Stimulated activated CD8-positive, alpha-beta memory T cell treated with anti-CD3 and anti-CD28 coated beads, Interleukin-2, amount 100 ng/mL, for 1 hour (primary cell): ENCODE results near the gene PTPMT1.
A peak's percentile ranks its signal among the peaks of the same experiment; 100 is the strongest.
"Not testable (repeated sequence)": the region's sequence is repeated elsewhere in the genome, so short reads cannot be mapped to it uniquely, and the experiment has no call there.

ENCODE experiments used
- DNase-seq, 2 donors: peaks; one replicate each; pipeline ENCODE4 v3.0.0-alpha.2; 2020; ENCODE audit warnings: low read depth in 2 of 2

Gene PTPMT1

DNA sequence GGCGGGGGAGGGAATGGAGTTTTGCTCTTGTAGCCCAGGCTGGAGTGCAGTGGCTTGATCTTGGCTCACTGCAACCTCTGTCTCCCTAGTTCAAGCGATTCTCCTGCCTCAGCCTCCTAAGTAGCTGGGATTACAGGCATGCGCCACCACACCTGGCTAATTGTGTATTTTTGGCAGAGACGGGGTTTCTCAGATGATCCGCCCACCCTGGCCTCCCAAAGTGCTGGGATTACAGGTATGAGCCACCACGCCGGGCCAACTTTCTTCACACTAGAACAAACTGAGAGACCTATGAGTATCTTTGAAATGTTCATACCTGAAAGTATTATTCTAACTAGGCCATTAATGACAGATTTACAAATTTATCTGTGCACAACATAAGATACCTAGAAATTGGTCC lies 19.1 kb upstream of the PTPMT1 start:
- not testable (repeated sequence) for DNase-seq

DNA sequence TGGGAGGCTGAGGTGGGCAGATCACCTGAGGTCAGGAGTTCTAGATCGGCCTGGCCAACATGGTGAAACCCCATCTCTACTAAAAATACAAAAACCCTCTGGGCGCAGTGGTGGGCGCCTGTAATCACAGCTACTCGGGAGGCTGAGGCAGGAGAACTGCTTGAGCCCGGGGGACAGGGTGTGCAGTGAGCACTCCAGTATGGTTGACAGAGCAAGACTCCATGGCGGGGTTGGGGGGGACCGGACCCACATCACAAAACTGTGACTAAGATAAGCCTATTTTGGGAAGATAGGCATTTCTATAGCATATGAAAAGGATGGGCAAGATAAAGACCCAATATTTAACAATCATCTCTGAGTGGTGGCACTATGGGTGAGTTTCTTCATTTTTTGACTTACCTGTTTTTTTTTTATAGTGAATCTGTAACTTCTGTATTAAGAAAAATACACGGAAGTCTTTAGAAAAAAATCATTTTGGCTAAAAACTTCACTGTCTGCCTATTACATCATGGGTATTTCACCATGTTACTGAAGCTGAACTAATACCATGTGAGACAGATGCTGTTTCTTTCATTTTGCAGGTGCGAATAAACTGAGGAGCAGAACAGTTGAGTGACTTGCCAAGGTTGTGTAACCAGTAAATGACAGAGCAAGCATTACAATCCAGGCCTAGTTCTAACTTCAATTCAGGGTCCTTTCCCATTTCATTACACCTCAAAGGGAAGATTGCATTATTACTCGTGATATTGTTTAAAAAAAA lies 14.9 kb upstream of the PTPMT1 start:
- DNase-seq = no peak

DNA sequence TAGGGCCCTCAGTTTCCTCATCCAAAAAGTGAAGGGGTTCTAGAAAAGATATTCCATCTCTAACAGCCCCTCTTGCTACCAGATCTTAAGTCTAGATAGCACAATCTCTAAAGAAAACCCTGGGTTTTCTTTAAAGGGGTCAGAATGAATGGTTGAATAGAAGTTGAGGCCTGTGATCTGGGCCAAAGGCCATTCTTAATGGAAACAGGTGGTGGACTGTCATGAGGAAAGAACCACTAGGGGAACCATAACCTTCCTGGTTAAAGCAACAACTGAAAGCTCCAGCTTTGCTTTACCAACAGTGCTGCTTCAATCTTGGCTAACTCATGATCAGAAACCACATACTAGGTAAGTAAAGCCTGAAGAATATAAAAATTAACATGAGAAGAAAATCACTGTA lies 14.3 kb upstream of the PTPMT1 start:
- DNase-seq = no peak

DNA sequence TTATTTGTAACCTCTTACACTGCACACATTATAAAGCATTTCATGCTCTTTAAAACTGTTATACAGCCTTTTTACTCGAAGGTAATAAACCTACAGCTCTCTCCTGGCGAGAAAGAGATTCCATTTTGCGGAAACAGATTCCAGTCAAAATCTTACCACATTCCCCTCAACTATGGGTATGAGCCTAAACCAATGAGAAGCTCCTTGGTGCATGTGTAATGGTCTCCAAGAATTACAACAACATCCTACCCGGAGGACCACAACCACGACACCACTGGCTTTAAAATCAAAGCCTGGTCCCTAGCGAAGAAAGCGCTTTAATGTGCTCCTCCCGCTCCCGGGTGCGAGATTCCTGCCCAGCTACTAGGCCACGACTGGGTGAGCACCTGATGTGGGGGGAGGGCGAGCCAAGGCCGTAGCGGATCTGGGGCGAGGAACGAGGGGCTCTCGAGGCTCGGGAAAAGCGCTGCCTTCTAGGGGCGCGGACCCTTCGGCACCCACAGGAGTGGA lies 13.3 kb upstream of the PTPMT1 start:
- no peak for DNase-seq

DNA sequence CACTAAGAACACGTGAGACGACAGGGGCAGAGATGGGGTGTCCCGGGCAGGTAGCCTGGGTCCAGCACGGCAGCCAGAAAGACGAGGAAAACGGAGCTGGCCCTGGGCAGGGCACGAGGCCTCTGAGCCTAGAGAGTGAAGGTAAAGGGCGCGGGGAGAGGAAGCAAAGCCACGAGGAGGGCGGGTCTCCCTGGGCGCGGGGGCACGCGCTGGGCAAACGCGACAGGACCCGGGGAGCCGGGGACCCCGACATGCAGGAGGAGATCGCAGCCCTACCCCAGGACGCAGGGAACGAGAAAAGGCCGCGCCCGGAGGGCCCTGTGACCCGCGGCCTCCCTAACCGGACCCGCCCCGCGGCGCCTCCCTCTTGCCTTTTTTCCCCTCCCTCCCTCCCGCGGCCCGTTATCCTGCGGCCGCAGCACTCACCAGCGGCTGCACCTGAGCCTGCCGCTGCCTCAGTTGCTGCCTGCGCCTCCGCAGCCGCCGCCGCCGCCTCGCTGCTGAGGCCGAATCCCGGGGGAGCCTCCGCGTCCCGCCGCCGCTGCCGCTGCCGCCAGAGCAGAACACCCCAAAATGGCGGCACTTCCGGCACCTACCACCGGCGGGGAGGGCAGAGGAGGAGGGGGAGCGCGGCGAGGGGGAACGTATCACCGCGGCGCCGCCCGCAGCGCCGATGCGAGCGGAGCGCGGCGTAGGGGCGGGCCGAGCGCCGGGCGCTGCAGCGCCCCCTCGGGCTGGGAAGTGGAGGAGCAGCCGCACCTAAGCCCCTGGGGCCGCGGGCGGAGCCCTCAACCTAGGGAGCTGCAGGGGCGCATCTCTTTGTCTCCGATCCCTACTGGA lies 12.6 kb upstream of the PTPMT1 start, which contains the start of gene CELF1:
CELF1 (minus strand) TSS at position 567 of the 840 bp plus-strand sequence. CDS start 53,609 bp downstream, outside the sequence.
- peak; percentile 83 to 86 for DNase-seq

DNA sequence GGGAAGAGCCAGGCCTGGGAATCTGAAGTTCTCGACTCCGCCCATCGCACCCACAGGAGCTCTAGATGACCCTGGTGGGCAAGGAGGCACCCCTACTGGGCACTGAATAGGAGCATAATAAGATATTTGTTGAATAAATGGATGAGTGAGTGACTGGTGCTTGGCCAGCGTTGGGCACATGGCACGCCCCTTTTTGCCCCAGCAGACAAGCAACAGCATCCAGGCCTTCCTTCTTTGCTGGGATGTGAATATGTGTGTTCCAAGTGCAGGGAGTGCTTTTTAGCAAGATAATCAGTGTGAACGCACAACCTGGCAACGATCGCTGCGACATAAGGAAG lies 12.0 kb upstream of the PTPMT1 start:
- DNase-seq = no peak

DNA sequence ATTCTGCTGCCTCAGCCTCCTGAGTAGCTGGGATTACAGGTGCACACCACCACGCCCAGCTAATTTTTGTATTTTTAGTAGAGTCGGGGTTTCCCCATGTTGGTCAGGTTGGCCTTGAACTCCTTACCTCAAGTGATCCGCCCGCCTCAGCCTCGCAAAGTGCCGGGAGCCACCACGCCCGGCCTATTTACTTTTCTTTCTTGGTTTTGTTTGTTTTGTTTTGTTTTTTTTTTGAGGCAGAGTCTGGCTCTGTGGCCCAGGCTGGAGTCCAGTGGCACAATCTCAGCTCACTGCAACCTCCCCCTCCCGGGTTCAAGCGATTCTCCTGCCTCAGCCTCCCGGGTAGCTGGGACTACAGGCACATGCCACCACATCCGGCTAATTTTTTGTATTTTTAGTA lies 8.4 kb upstream of the PTPMT1 start:
- DNase-seq = not testable (repeated sequence)

DNA sequence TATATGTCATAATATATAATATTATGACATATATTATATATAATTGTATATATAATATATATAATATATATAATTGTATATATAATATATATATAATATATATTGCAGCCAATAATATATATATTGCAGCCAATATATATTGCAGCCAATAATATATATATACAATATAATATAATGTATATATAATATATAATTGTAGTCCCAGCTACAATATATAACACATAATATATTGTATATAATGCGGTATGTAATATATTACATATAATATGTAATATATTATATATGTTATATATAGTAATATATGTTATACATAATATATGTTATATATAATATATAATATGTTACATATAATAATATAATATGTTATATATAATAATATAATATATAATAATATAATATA lies 6.7 kb upstream of the PTPMT1 start:
- no peak for DNase-seq

DNA sequence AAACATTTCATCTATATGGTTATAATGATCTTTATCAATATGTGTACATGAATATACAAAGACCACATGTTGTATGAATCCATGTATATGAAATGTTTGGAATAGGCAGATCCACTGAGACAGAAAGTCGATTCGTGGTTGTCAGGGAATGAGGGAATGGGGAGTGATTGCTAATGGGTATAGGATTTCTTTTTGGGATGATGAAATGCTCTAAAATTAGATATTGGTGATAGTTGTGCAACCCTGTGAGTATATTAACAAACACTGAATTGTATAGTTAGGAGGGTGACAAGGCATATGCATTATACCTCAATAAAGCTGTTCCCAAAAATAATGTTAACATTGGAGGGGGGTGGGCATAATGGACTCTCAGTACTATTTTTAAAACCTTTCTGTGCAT lies 5.0 kb upstream of the PTPMT1 start:
- DNase-seq = no peak

DNA sequence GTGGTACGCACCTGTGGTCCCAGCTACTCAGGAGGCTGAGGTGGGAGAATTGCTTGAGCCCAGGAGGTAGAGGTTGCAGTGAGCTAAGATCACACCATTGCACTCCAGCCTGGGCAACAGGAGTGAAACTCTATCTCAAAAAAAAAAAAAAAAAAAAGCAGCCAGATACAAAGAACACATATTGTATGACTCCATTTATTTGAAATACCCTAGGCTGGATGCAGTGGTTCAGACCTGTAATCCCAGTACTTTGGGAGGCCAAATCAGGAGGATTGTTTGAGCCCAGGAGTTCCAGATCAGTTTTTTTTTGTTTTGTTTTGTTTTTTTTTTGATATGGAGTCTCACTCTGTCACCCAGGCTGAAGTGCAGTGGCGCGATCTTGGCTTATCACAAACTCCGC lies 3.0 kb upstream of the PTPMT1 start:
- not testable (repeated sequence) for DNase-seq

DNA sequence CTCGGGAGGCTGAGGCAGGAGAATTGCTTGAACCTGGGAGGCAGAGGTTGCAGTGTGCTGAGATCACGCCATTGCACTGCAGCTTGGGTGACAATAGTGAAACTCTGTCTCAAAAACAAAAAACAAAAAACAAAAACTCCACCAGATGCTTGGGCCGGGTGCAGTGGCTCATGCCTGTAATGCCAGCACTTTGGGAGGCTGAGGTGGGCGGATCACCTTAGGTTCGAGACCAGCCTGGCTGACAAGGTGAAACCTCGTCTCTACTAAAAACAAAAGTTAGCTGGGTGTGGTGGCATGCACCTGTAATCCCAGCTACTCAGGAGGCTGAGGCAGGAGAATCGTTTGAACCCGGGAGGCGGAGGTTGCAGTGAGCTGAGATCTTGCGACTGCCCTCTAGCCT lies 1.0 kb upstream of the PTPMT1 start:
- not testable (repeated sequence) for DNase-seq

DNA sequence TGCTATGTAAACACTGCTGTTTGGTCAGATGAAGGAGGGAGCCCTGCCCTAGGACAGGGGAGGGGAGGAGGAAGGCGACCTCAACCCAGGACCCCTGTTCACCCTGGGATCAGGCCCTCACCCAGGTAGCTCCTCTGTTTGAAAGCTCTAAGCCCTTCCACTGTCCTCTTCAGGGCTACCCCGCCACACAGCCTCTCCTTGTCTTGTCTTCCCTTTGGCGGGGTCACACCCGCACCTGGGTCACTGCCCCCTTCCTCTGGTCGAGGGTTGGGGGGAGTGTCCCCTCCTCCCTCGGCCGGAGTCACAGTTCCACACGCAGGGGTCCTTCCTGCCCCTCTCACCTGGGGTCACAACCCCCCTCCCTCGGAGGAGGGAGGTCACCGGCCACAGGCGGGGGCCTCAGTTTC lies 463 bp upstream of the PTPMT1 start:
- DNase-seq = no peak

DNA sequence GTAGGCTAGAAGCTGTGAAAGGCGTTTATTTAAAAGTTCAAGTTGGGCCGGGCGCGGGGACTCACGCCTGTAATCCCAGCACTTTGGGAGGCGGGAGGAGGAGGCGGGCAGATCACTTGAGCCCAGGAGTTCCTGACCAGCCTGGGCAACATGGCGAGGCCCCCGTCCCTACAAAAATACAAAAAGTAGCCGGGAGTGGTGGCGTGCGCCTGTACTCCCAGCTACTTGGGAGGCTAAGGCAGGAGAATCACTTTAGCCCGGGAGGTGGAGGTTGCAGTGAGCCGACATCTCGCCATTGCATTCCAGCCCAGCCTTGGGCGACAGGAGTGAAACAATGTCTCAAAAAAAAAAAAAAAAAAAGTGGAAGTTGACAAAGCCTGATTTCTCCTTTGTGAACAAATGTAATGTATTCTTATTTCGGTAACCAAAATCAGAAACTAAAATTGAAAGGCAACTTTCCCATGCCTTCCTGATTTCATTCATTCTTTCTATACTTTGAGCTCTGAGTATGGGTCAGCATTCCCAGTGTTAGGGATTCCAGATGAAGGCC lies 825 bp downstream of the PTPMT1 start:
- no peak for DNase-seq

DNA sequence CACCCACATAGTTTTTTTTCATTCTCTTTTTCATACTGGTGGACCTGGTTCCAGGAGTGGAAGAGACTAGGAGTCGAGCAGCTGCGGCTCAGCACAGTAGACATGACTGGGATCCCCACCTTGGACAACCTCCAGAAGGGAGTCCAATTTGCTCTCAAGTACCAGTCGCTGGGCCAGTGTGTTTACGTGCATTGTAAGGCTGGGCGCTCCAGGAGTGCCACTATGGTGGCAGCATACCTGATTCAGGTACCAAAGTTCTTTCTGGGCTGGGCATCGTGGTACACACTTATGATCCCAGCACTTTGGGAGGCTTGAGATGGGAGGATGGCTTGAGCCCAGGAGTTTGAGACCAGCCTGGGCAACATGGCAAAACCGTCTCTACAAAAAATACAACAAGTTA lies 4.2 kb downstream of the PTPMT1 start:
- no peak for DNase-seq

DNA sequence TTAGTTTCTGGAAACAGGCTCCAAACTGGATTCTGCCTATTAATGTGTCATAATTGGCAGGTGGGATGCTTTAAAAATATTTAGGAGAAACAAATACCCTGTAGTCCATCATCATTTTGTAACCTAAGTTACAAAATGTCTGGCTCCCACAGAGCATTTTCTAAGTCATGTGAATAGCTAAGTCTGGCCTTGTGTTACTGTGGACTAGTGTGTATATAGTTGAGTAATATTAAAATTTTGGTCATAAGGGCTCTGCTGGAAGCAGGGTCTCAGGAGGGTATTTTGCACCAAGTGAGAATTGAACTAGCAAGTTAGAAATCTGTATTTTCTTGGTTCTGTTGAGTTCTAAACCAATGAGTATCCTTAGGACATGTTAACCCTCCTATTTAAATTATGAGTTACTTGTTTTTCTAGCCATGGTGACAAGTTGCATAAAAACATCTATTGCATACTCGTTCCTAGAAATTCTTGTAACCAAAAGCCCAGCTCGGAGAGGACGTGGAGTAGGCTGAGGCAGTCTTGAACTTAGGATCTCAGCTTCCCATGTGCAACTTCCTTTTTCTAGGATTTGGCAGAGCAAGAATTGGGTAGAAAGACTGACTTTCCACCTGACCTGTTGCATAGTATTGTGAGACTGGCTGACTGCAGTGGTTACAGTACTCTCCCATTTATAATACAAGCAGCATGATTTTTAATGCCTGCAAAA lies 5.4 kb downstream of the PTPMT1 start:
- DNase-seq = no peak

DNA sequence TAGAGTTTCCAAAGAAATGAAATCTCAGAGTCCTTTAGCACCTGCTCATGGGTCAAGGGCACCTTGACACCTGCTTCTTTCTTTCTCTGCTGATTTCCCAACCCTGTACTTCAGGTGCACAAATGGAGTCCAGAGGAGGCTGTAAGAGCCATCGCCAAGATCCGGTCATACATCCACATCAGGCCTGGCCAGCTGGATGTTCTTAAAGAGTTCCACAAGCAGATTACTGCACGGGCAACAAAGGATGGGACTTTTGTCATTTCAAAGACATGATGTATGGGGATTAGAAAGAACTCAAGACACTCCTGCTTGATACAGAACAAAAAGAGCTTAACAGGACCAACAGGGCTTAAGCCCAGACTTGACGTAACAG lies 5.9 kb downstream of the PTPMT1 start:
- no peak for DNase-seq

DNA sequence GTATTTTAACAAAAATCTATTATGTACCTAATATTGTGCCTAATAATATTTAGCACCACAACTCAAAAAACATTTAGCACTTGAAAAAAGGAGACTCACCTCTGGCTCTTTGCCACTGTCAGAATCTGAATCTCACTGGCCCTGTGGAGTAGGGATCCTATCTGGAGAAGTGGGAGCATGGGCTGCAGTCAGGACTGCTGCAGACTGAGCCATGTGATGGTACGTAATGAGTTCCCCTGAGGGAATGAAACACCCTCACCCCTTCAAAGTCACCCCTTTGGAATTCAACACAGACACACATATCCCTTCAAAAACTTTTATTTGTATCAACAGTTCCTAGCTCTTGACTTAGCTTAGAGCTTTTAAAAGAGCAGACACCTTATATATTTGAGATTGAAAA lies 6.5 kb downstream of the PTPMT1 start:
- no peak for DNase-seq

DNA sequence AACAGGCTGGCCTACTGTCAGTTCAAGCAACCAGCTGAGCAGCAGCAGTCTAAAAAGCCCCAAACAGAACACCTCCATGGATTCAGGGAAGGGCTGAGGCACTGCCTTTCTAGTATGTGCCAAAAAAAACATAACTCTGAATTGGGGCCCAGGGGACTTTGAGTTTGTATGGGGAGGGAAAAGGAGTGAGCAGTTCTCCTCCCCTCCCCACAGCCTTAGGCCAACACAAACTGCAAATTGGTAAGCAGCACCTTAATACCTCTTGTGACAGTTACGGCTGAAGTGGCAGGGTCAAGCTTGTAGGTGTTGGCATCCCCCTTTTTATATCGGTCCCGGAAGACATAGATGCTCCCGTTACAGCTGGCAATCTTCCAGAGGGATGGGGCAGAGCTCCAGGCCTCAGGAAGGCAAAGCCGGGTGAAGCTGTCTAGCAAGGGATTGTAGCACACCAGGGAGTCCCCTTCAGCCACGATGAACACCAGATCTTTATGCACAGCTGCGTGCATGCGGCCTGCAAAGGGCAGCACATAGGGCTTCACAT lies 7.4 kb downstream of the PTPMT1 start:
- no peak for DNase-seq

DNA sequence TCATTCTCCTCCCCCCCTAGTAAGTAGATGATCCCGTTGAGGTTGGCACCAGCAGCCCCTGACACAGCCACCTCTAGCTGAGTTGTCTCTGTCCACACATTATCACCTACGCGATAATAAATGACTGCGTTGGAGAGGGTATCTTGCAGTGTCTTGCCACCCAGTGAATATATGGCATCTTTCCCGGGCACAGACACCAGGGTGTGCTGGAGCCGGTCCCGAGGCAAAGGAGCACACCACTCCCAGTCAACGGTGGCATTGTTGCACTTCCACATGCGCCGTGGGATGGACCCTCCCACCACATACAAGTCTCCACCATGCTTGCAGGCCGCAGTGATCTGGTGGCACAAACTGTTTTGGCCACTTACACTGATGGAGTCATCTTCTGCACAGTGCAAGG lies 7.9 kb downstream of the PTPMT1 start:
- DNase-seq = no peak

DNA sequence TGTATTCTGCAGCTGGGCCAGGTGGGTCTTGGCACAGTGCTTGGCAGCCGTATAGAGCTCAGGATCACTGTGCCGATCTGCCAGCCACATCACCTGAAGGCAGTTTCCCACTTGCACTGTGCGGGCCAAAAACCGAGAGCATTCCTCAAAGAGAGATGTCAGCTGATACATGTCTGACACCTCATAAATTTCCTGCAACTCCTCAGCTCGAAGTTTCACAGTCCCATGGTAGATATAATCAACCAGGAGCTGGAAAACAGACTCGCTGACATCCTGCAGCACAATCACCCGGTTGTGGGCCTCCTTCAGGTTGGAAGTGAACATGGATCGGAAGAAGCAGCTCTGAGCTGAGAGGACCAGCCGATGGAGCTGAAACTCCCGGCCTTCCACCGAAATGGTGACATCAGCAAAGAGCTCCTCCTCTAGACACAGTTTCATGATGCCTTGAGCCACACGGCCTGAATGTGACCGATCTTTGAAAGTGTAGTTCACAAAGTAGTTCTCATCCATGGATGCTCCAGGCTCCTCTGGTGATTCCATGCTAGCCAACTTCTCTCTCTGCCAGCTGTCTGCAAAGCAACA lies 12.2 kb downstream of the PTPMT1 start:
- DNase-seq = no peak
